ENCODE results near the gene OR3A1. TPM values are rescaled to one million over a fixed set of nuclear protein-coding genes. Genes with fewer than 3 reads are reported as not detected.
"Not testable (repeated sequence)": the region's sequence is repeated elsewhere in the genome, so short reads cannot be mapped to it uniquely, and the experiment has no call there.

Gene OR3A1, protein sequence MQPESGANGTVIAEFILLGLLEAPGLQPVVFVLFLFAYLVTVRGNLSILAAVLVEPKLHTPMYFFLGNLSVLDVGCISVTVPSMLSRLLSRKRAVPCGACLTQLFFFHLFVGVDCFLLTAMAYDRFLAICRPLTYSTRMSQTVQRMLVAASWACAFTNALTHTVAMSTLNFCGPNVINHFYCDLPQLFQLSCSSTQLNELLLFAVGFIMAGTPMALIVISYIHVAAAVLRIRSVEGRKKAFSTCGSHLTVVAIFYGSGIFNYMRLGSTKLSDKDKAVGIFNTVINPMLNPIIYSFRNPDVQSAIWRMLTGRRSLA
- total RNA-seq (not detected in 2 replicates), polyA plus RNA-seq (not detected in 2 replicates), polyA minus RNA-seq (not detected in 2 replicates), Bru-seq, nascent RNA (not detected), BruChase-seq, experiment 1, labeled RNA remaining after a 6-hour chase (not detected), BruChase-seq, experiment 2, labeled RNA remaining after a 2-hour chase (not detected)
- not detected in 2 replicates for polyA plus RNA-seq (2011; cell fraction: cytosol; rRNA removed)
- polyA plus RNA-seq (2011; cell fraction: nucleus; rRNA removed): not detected in 2 replicates
- polyA plus RNA-seq (2012): not detected in 2 replicates
- not detected for polyA minus RNA-seq (2011; cell fraction: cytosol; rRNA and poly(A)+ RNA removed)
- polyA minus RNA-seq (2011; cell fraction: nucleus; rRNA and poly(A)+ RNA removed): not detected in 2 replicates
- long read RNA-seq: 0 reads

DNA sequence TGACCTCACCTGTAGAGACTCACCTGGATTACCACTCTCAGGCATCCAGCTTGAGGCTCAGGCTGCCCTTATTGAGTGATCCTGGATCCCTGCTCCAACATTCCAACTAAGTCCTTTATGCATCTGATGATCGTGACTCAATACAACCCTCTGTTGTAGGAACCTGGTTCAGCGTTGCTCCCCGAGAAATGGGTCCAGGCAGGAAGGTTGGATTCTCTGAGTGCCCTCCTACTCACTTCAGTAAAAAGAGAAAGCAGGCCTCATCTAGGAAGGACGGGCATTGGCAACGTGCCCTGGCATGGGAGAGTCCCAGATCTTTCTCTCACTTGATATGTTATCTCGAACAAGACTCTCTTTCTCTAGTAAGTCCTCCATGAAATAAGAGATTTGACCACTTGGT, at the start of gene OR3A1:
OR3A1 (minus strand) TSS at position 101 of the 400 bp plus-strand sequence. CDS start 5,778 bp downstream, outside the sequence.
- no TSS peak for BruUV-seq (replicated peaks)
- no peaks in the 10 kb centered on the region for H3K36me3 ChIP-seq (ENCODE audit: control insufficient read depth in 2 of 2, extremely low read depth in 1 of 2, insufficient read depth in 2 of 2, low read length in 2 of 2)
- DNase-seq (ENCODE audit: low read depth, low spot score) (no peak), FAIRE-seq (no peak)
- no peaks in the 10 kb centered on the region for H4K20me1 ChIP-seq (replicated peaks; ENCODE audit: control insufficient read depth, extremely low read depth, insufficient read depth, low read length)
- H3K4me3 ChIP-seq (replicated peaks in 1 of 3; ENCODE audit: insufficient read depth in 1 of 3, low read depth in 1 of 3, low read length in 3 of 3): no peak within 1 kb of the TSS
- dilution Hi-C loops (cut with MboI; ENCODE audit: extremely low pct_ligation_motif_present, low sequenced_read_pairs): no loop called here
- ChIA-PET CTCF (no interaction called here), POLR2A (no interaction called here)
- H3K9ac ChIP-seq (replicated peaks; ENCODE audit: extremely low read depth, insufficient read depth, low read length): no peak within 1 kb of the TSS
- TF ChIP-seq, protein P1, sequence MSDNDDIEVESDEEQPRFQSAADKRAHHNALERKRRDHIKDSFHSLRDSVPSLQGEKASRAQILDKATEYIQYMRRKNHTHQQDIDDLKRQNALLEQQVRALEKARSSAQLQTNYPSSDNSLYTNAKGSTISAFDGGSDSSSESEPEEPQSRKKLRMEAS (IDR thresholded peaks at IDR 0.05; ENCODE audit: insufficient read depth, insufficient read length): no peak
- no peak for TF ChIP-seq MYC (IDR thresholded peaks at IDR 0.05; ENCODE audit: low read depth, low read length)
- no peak for TF ChIP-seq EZH2 (IDR thresholded peaks at IDR 0.05; ENCODE audit: borderline replicate concordance, low read depth, low read length, severe bottlenecking)
- intact Hi-C loops (cut with micrococcal nuclease): no loop called here
- H3K27me3 ChIP-seq (ENCODE audit: control insufficient read depth in 2 of 2, insufficient read depth in 2 of 2, low read length in 2 of 2): no peaks in the 10 kb centered on the region
- H3K79me2 ChIP-seq (ENCODE audit: control insufficient read depth, insufficient read depth, low read length): no peaks in the 10 kb centered on the region
- no peak within 1 kb of the TSS for H2AFZ ChIP-seq (ENCODE audit: low read depth, low read length)
- no peaks in the 10 kb centered on the region for H3K4me1 ChIP-seq (ENCODE audit: control insufficient read depth, extremely low read depth, insufficient read depth, low read length)
- H3K9me1 ChIP-seq (replicated peaks; ENCODE audit: control insufficient read depth, extremely low read depth, insufficient read depth, low read length): no peaks in the 10 kb centered on the region
- H3K27ac ChIP-seq (ENCODE audit: insufficient read depth, low read depth, low read length): no peak within 1 kb of the TSS
- H3K4me2 ChIP-seq (ENCODE audit: insufficient read depth, low read length): no peak within 1 kb of the TSS
- no peaks in the 10 kb centered on the region for H3K9me3 ChIP-seq (replicated peaks; ENCODE audit: control insufficient read depth, insufficient read depth, low read length)

DNA sequence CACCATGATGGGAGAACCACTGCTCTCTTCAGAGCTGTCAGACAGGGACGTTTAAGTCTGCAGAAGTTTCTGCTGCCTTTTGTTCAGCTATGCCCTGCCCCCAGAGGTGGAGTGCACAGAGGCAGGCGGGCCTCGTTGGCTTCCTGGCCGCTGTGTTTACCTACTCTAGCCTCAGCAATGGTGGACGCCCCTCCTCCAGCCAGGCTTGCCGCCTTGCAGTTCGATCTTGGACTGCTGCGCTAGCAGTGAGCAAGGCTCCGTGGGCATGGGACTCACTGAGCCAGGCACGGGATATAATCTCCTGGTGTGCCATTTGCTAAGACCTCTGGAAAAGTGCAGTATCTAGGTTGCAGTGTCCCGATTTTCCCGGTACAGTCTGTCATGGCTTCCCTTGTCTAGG, 44.6 kb upstream of the OR3A1 start:
- H2AFZ ChIP-seq (ENCODE audit: low read depth, low read length); H3K9ac ChIP-seq (replicated peaks; ENCODE audit: extremely low read depth, insufficient read depth, low read length); H3K4me3 ChIP-seq (replicated peaks in 1 of 3; ENCODE audit: insufficient read depth in 1 of 3, low read depth in 1 of 3, low read length in 3 of 3); BruUV-seq (replicated peaks); H3K27me3 ChIP-seq (ENCODE audit: control insufficient read depth in 2 of 2, insufficient read depth in 2 of 2, low read length in 2 of 2); H3K9me1 ChIP-seq (replicated peaks; ENCODE audit: control insufficient read depth, extremely low read depth, insufficient read depth, low read length); H3K4me2 ChIP-seq (ENCODE audit: insufficient read depth, low read length); CTCF ChIA-PET; DNase-seq (ENCODE audit: low read depth, low spot score); H3K79me2 ChIP-seq (ENCODE audit: control insufficient read depth, insufficient read depth, low read length); POLR2A ChIA-PET; dilution Hi-C loops (cut with MboI; ENCODE audit: extremely low pct_ligation_motif_present, low sequenced_read_pairs); H3K27ac ChIP-seq (ENCODE audit: insufficient read depth, low read depth, low read length); H3K36me3 ChIP-seq (ENCODE audit: control insufficient read depth in 2 of 2, extremely low read depth in 1 of 2, insufficient read depth in 2 of 2, low read length in 2 of 2); H3K4me1 ChIP-seq (ENCODE audit: control insufficient read depth, extremely low read depth, insufficient read depth, low read length); intact Hi-C loops (cut with micrococcal nuclease); FAIRE-seq; H3K9me3 ChIP-seq (replicated peaks; ENCODE audit: control insufficient read depth, insufficient read depth, low read length); H4K20me1 ChIP-seq (replicated peaks; ENCODE audit: control insufficient read depth, extremely low read depth, insufficient read depth, low read length): not testable (repeated sequence)
